Heart left ventricle (tissue), 13 donors: ENCODE measurements around the gene MAP4K4.

Experiments used
- POLR2A ChIP-seq, 2 donors: fragments of 450-650 bp; IDR thresholded peaks; one replicate each; pipeline ENCODE4 v1.6.1; 2017; ENCODE audit warnings: antibody characterized with exemption in 2 of 2, mild to moderate bottlenecking in 2 of 2, moderate library complexity in 2 of 2
- TF ChIP-seq, protein P1 (sequence below), 12 donors: fragments of 200-600 bp; sonication (generic) in 4 of 12; IDR thresholded peaks; one replicate each; pipeline versions ENCODE4 v1.5.0 to v1.8.0; 2018 to 2022; ENCODE audit warnings: antibody characterized with exemption in 12 of 12, mild to moderate bottlenecking in 5 of 12
- donor health status: ischemic (EF 13 %, LVEDD 7.1; RV severe dilation, severe dysfunction).
- donor health status: DM: no; HTN: yes; CAD: no.
- donor health status: DM: no; HTN: no; CAD: no.
- donor health status: ischemic (EF 25% LVEDD 6.9; RV normal size, moderate dysfunction).
- donor health status: ischemic (EF 25% LVEDD 5.7; RV mildly dilated, moderate dysfunction).
- donor health status: ischemic (EF 35%, LVEDD 5.7; RV mildly dilated, moderate dysfunction).
- donor health status: nonischemic (EF 11% LVEDD 7.7; RV severe dilation, severe dysfunction).
- donor health status: DM: yes; HTN: yes; CAD: no.
- donor health status: PGD.
- donor health status: ischemic (EF 29% LVEDD 5.4; RV normal size, mild dysfunction).
- donor health status: nonischemic (EF 23%, LVEDD 6.1; RV moderate dilation, normal function).

GRCh38 chr2:101766871-101767739 lies 69.6 kb downstream of the MAP4K4 start:
- TF ChIP-seq, protein P1, sequence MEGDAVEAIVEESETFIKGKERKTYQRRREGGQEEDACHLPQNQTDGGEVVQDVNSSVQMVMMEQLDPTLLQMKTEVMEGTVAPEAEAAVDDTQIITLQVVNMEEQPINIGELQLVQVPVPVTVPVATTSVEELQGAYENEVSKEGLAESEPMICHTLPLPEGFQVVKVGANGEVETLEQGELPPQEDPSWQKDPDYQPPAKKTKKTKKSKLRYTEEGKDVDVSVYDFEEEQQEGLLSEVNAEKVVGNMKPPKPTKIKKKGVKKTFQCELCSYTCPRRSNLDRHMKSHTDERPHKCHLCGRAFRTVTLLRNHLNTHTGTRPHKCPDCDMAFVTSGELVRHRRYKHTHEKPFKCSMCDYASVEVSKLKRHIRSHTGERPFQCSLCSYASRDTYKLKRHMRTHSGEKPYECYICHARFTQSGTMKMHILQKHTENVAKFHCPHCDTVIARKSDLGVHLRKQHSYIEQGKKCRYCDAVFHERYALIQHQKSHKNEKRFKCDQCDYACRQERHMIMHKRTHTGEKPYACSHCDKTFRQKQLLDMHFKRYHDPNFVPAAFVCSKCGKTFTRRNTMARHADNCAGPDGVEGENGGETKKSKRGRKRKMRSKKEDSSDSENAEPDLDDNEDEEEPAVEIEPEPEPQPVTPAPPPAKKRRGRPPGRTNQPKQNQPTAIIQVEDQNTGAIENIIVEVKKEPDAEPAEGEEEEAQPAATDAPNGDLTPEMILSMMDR (IDR thresholded peaks at IDR 0.05), result no peak
- no peak for TF ChIP-seq POLR2A (IDR thresholded peaks at IDR 0.05)
